ENCODE measurements around the gene RAB5A. TPM values are rescaled to one million over a fixed set of nuclear protein-coding genes. Genes with fewer than 3 reads are reported as not detected.

The RAB5A gene
- total RNA-seq, 2 experiments from 2014 or later = 24.5 to 39.2 TPM

GRCh38 chr3:19901918-19902317 lies 45.0 kb upstream of the RAB5A start:
- BruUV-seq (replicated peaks) = no TSS peak
- CTCF ChIA-PET (ENCODE audit: unreplicated experiment) = no interaction called here
- no peak overlapping the region for H2AFZ ChIP-seq (ENCODE audit: low read length)
- H3K4me1 ChIP-seq (ENCODE audit: insufficient read depth, low read length, poor library complexity, severe bottlenecking) = no peaks in the 10 kb centered on the region
- no peaks in the 10 kb centered on the region for H3K36me3 ChIP-seq (ENCODE audit: insufficient read depth, low read length)
- no peaks in the 10 kb centered on the region for H3K9me3 ChIP-seq (ENCODE audit: low read length)
- POLR2A ChIA-PET = interaction anchor here (0.6 kb wide), 1 partner anchor 296 kb away, joined by 3 read pairs; no protein-coding TSS in a partner anchor
- H3K27ac ChIP-seq (ENCODE audit: low read depth, low read length, poor library complexity, severe bottlenecking) = no peak overlapping the region
- intact Hi-C loops (cut with micrococcal nuclease; ENCODE audit: unreplicated experiment) = no loop called here
- H3K4me3 ChIP-seq (ENCODE audit: low read depth, low read length, poor library complexity, severe bottlenecking) = no peak overlapping the region
- TF ChIP-seq CTCF (conservative IDR thresholded peaks at IDR 0.05; ENCODE audit: low read length) (no peak), EZH2phosphoT487 (IDR thresholded peaks at IDR 0.05; ENCODE audit: borderline replicate concordance, low read depth, low read length) (no peak)
- no peaks in the 10 kb centered on the region for H4K20me1 ChIP-seq (ENCODE audit: insufficient read depth, low read length)
- no peak for DNase-seq (ENCODE audit: low spot score)
- no peaks in the 10 kb centered on the region for H3K9me2 ChIP-seq (ENCODE audit: insufficient read depth, low read length)
- H3K4me2 ChIP-seq (ENCODE audit: low read length) = no peak overlapping the region
- H3K79me2 ChIP-seq (ENCODE audit: insufficient read depth, low read depth, low read length) = no peaks in the 10 kb centered on the region

- Histone ChIP-seq H3K9me2 (ENCODE audit: insufficient read depth, low read length) (no peaks in the 10 kb centered on the region), H3K27ac (ENCODE audit: low read depth, low read length, poor library complexity, severe bottlenecking) (no peak overlapping the region), H3K4me2 (ENCODE audit: low read length) (no peak overlapping the region), H4K20me1 (ENCODE audit: insufficient read depth, low read length) (no peaks in the 10 kb centered on the region), H3K36me3 (ENCODE audit: insufficient read depth, low read length) (no peaks in the 10 kb centered on the region), H2AFZ (ENCODE audit: low read length) (no peak overlapping the region), H3K4me3 (ENCODE audit: low read depth, low read length, poor library complexity, severe bottlenecking) (no peak overlapping the region), H3K79me2 (ENCODE audit: insufficient read depth, low read depth, low read length) (no peaks in the 10 kb centered on the region), H3K9me3 (ENCODE audit: low read length) (no peaks in the 10 kb centered on the region), H3K4me1 (ENCODE audit: insufficient read depth, low read length, poor library complexity, severe bottlenecking) (no peaks in the 10 kb centered on the region)
- no peak for TF ChIP-seq EZH2phosphoT487 (IDR thresholded peaks at IDR 0.05; ENCODE audit: borderline replicate concordance, low read depth, low read length)
- TF ChIP-seq CTCF (conservative IDR thresholded peaks at IDR 0.05; ENCODE audit: low read length) = no peak
- DNase-seq (ENCODE audit: low spot score) = no peak
- no TSS peak for BruUV-seq (replicated peaks)
- intact Hi-C loops (cut with micrococcal nuclease; ENCODE audit: unreplicated experiment) = no loop called here
- ChIA-PET CTCF (ENCODE audit: unreplicated experiment) (no interaction called here), POLR2A (interaction anchor here (0.5 kb wide), 1 partner anchor 492 kb away, joined by 4 read pairs; no protein-coding TSS in a partner anchor)
These were observed 43.2 kb upstream of the RAB5A start for GRCh38 chr3:19903649-19904048.

GRCh38 chr3:19907523-19907922 lies 39.4 kb upstream of the RAB5A start:
- Histone ChIP-seq H3K9me3 (ENCODE audit: low read length) (no peaks in the 10 kb centered on the region), H3K27ac (ENCODE audit: low read depth, low read length, poor library complexity, severe bottlenecking) (no peak overlapping the region), H3K9me2 (ENCODE audit: insufficient read depth, low read length) (no peaks in the 10 kb centered on the region), H3K4me1 (ENCODE audit: insufficient read depth, low read length, poor library complexity, severe bottlenecking) (no peaks in the 10 kb centered on the region), H3K4me3 (ENCODE audit: low read depth, low read length, poor library complexity, severe bottlenecking) (no peak overlapping the region), H4K20me1 (ENCODE audit: insufficient read depth, low read length) (no peaks in the 10 kb centered on the region), H2AFZ (ENCODE audit: low read length) (no peak overlapping the region), H3K36me3 (ENCODE audit: insufficient read depth, low read length) (no peaks in the 10 kb centered on the region), H3K79me2 (ENCODE audit: insufficient read depth, low read depth, low read length) (no peaks in the 10 kb centered on the region), H3K4me2 (ENCODE audit: low read length) (no peak overlapping the region)
- intact Hi-C loops (cut with micrococcal nuclease; ENCODE audit: unreplicated experiment) = no loop called here
- CTCF ChIA-PET (ENCODE audit: unreplicated experiment) = no interaction called here
- TF ChIP-seq EZH2phosphoT487 (IDR thresholded peaks at IDR 0.05; ENCODE audit: borderline replicate concordance, low read depth, low read length) (no peak), CTCF (conservative IDR thresholded peaks at IDR 0.05; ENCODE audit: low read length) (no peak)
- DNase-seq (ENCODE audit: low spot score) = no peak
- BruUV-seq (replicated peaks) = no TSS peak
- POLR2A ChIA-PET = interaction anchor here (0.6 to 1.3 kb wide), 4 partner anchors 9 to 110 kb away, joined by 3 to 4 read pairs (median 4); no protein-coding TSS in a partner anchor
